Endothelial cell of umbilical vein (primary cell): Measurements from ENCODE around the gene KLHL26.

ENCODE experiments used
- CTCF ChIP-seq, 2 donors: IDR thresholded peaks; 1 replicate in 1 of 2; 2 replicates in 1 of 2; pipeline ENCODE4 v1.5.1; 2011; ENCODE audit warnings: low read length in 2 of 2, mild to moderate bottlenecking in 2 of 2, moderate library complexity in 2 of 2, control low read depth in 1 of 2, inconsistent platforms in 1 of 2, low read depth in 1 of 2; ENCODE audit not compliant: insufficient read depth in 1 of 2; ENCODE audit errors: extremely low read depth in 1 of 2
- EZH2 ChIP-seq: IDR thresholded peaks from 2 replicates; pipeline ENCODE4 v1.6.1; 2012; ENCODE audit warnings: borderline replicate concordance, low read depth, mild to moderate bottlenecking, moderate library complexity, low read length, inconsistent platforms; ENCODE audit not compliant: severe bottlenecking
- GATA2 ChIP-seq: IDR thresholded peaks from 2 replicates; pipeline ENCODE4 v1.7.0; 2011; ENCODE audit warnings: low read depth, mild to moderate bottlenecking, moderate library complexity, mixed read lengths, low read length; ENCODE audit not compliant: insufficient read length, insufficient read depth
- JUN ChIP-seq: IDR thresholded peaks from 2 replicates; pipeline ENCODE4 v1.6.1; 2011; ENCODE audit warnings: borderline replicate concordance, low read depth; ENCODE audit not compliant: insufficient read length, insufficient read depth
- MAX ChIP-seq: IDR thresholded peaks from 2 replicates; pipeline ENCODE4 v1.6.1; 2011; ENCODE audit not compliant: insufficient read depth, insufficient read length
- MYC ChIP-seq: IDR thresholded peaks from one replicate; pipeline ENCODE4 v1.6.1; 2011; ENCODE audit warnings: mild to moderate bottlenecking, low read depth, low read length
- POLR2A ChIP-seq: IDR thresholded peaks from 2 replicates; pipeline ENCODE4 v1.6.1; 2012; ENCODE audit warnings: low read depth, mild to moderate bottlenecking, control low read depth, low read length
- POLR2AphosphoS5 ChIP-seq: IDR thresholded peaks from 2 replicates; pipeline ENCODE4 v1.6.1; 2012; ENCODE audit warnings: low read depth, mild to moderate bottlenecking, control low read depth, low read length, moderate library complexity; ENCODE audit not compliant: insufficient read depth

GRCh38 chr19:18635831-18636182, 1.0 kb upstream of the KLHL26 start:
- TF ChIP-seq CTCF (IDR thresholded peaks at IDR 0.05; ENCODE audit: extremely low read depth in 1 of 2, insufficient read depth in 1 of 2, low read depth in 1 of 2, low read length in 2 of 2) (no peak), MYC (no peak), POLR2A (no peak), POLR2AphosphoS5 (no peak), EZH2 (no peak), GATA2 (no peak), JUN (no peak), MAX (no peak)
